Keratinocyte (primary cell): ENCODE measurements around the gene GNB1L. TPM values are rescaled to one million over a fixed set of nuclear protein-coding genes. Genes with fewer than 3 reads are reported as not detected.

Experiments used
- DNase-seq: peaks from one replicate; pipeline ENCODE4 v3.0.0-alpha.2; 2011; ENCODE audit warnings: low read depth, missing footprints, low spot score
- FAIRE-seq: peaks from 2 replicates; lab custom pipeline; 2011; peaks lifted over from hg19 to GRCh38; lab: Jason Lieb, UNC
- H2AFZ ChIP-seq: 2 replicates; pipeline ENCODE4 v1.6.0; 2012; ENCODE audit warnings: low read length, control low read depth, inconsistent platforms; ENCODE audit not compliant: control insufficient read depth
- H3K27ac ChIP-seq: 2 replicates; pipeline ENCODE4 v1.5.1; 2011; ENCODE audit warnings: low read length; ENCODE audit not compliant: control insufficient read depth, insufficient read depth
- H3K27me3 ChIP-seq: 3 replicates; pipeline ENCODE4 v1.6.0; 2011; ENCODE audit warnings: low read length; ENCODE audit not compliant: control insufficient read depth, insufficient read depth; ENCODE audit errors: extremely low read depth
- H3K36me3 ChIP-seq, 2 experiments: 2 replicates in 1 of 2; 3 replicates in 1 of 2; pipeline ENCODE4 v1.5.1; 2011; ENCODE audit warnings: low read length in 2 of 2, mild to moderate bottlenecking in 1 of 2; ENCODE audit not compliant: control insufficient read depth in 2 of 2, insufficient read depth in 2 of 2; ENCODE audit errors: extremely low read depth in 1 of 2
- H3K4me1 ChIP-seq: 3 replicates; pipeline ENCODE4 v1.5.1; 2011; ENCODE audit warnings: low read length; ENCODE audit not compliant: control insufficient read depth, insufficient read depth; ENCODE audit errors: extremely low read depth
- H3K4me2 ChIP-seq: 3 replicates; pipeline ENCODE4 v1.6.0; 2011; ENCODE audit warnings: low read depth, low read length; ENCODE audit not compliant: control insufficient read depth, insufficient read depth; ENCODE audit errors: extremely low read depth
- H3K4me3 ChIP-seq, 3 experiments: fragments of 200-600 bp in 1 of 3; sonication (generic) in 1 of 3; 2 replicates in 2 of 3; 3 replicates in 1 of 3; pipeline ENCODE4 v1.5.1; 2011 to 2016; ENCODE audit warnings: low read length in 3 of 3, mild to moderate bottlenecking in 3 of 3, control low read depth in 2 of 3, inconsistent platforms in 1 of 3, low read depth in 1 of 3, mixed read lengths in 1 of 3, mixed run types in 1 of 3, moderate library complexity in 1 of 3; ENCODE audit not compliant: control insufficient read depth in 2 of 3, insufficient read depth in 2 of 3; ENCODE audit errors: extremely low read depth in 1 of 3
- H3K79me2 ChIP-seq: 2 replicates; pipeline ENCODE4 v1.6.0; 2012; ENCODE audit warnings: low read length; ENCODE audit not compliant: control insufficient read depth, insufficient read depth
- H3K9ac ChIP-seq: 3 replicates; pipeline ENCODE4 v1.6.0; 2011; ENCODE audit warnings: low read length; ENCODE audit not compliant: control insufficient read depth, insufficient read depth; ENCODE audit errors: extremely low read depth
- H3K9me1 ChIP-seq: 3 replicates; pipeline ENCODE4 v1.6.0; 2011; ENCODE audit warnings: low read length; ENCODE audit not compliant: control insufficient read depth, insufficient read depth; ENCODE audit errors: extremely low read depth
- H3K9me3 ChIP-seq: 2 replicates; pipeline ENCODE4 v1.5.1; 2012; ENCODE audit warnings: low read depth, low read length; ENCODE audit not compliant: control insufficient read depth
- H4K20me1 ChIP-seq: 3 replicates; pipeline ENCODE4 v1.6.0; 2011; ENCODE audit warnings: low read length; ENCODE audit not compliant: control insufficient read depth, insufficient read depth; ENCODE audit errors: extremely low read depth
- EZH2 ChIP-seq: IDR thresholded peaks from one replicate; pipeline ENCODE4 v1.6.1; 2012; ENCODE audit warnings: inconsistent platforms, mild to moderate bottlenecking, low read length, moderate library complexity
- dilution Hi-C: fragments of 300-500 bp; cut with MboI; formaldehyde crosslinking; loops from one replicate; pipeline ENCODE4 v1.7.0; 2020; ENCODE audit warnings: low sequenced_read_pairs; ENCODE audit not compliant: extremely low pct_ligation_motif_present
- polyA plus RNA-seq, 5 experiments: library from polyadenylated mRNA; depleted of rRNA in 3 of 5; stranded (reverse) in 3 of 5; stranded (forward) in 1 of 5; unstranded in 1 of 5; fragments of >200 nt; gene quantifications; 1 replicate in 1 of 5; 2 replicates in 3 of 5; 3 replicates in 1 of 5; pipeline versions ENCODE4 v1.2.1 to v1.2.3, GENCODE V29; 2011 to 2012; ENCODE audit warnings: missing spikeins in 2 of 5, low read depth in 1 of 5, low replicate concordance in 1 of 5
- TF ChIP-seq, protein P1 (sequence below), 3 experiments: IDR thresholded peaks in 1 of 3; conservative IDR thresholded peaks in 1 of 3; optimal IDR thresholded peaks in 1 of 3; 2 replicates in 2 of 3; 3 replicates in 1 of 3; pipeline versions ENCODE3 to v1.5.1; 2011; ENCODE audit warnings: low read length in 3 of 3, mild to moderate bottlenecking in 3 of 3, moderate library complexity in 2 of 3, control low read depth in 1 of 3, inconsistent platforms in 1 of 3; ENCODE audit not compliant: insufficient read depth in 2 of 3; ENCODE audit errors: extremely low read depth in 1 of 3

The GNB1L gene
- polyA plus RNA-seq, 1 donor (not counting 4 experiments of a cell fraction or from before 2014, with no cell fraction given): 2.0 TPM

DNA sequence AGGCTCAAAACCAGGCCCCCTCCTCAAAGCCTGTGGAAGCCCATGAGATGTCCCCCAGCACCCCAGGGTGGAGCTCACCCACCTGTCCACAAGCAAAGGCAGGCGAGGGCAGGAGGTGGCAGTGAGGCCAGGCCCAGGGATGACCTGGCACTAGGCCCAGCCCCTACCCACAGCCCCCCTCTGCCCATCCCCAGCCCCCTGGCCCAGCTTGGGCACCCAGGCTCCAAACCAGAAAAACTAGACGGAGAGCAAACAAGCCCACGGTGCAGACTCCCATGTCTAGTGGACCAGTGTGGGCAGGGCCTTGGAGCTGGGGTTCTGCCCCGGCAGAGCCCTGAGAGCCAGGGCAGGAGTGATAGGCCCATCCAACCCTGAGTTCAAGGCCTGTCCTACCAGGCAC, 111.0 kb downstream of the GNB1L start:
- H2AFZ ChIP-seq: no peak overlapping the region
- DNase-seq (no peak), FAIRE-seq (no peak)
- H3K36me3 ChIP-seq: no peaks in the 10 kb centered on the region
- H3K9ac ChIP-seq: no peak overlapping the region
- H4K20me1 ChIP-seq: no peaks in the 10 kb centered on the region
- dilution Hi-C loops: no loop called here
- H3K79me2 ChIP-seq: no peaks in the 10 kb centered on the region
- no peak overlapping the region for H3K27ac ChIP-seq
- no peaks in the 10 kb centered on the region for H3K9me1 ChIP-seq
- H3K27me3 ChIP-seq: no peaks in the 10 kb centered on the region
- no peaks in the 10 kb centered on the region for H3K9me3 ChIP-seq
- H3K4me1 ChIP-seq: no peaks in the 10 kb centered on the region
- no peak overlapping the region for H3K4me3 ChIP-seq
- no peak overlapping the region for H3K4me2 ChIP-seq
- TF ChIP-seq, protein P1, sequence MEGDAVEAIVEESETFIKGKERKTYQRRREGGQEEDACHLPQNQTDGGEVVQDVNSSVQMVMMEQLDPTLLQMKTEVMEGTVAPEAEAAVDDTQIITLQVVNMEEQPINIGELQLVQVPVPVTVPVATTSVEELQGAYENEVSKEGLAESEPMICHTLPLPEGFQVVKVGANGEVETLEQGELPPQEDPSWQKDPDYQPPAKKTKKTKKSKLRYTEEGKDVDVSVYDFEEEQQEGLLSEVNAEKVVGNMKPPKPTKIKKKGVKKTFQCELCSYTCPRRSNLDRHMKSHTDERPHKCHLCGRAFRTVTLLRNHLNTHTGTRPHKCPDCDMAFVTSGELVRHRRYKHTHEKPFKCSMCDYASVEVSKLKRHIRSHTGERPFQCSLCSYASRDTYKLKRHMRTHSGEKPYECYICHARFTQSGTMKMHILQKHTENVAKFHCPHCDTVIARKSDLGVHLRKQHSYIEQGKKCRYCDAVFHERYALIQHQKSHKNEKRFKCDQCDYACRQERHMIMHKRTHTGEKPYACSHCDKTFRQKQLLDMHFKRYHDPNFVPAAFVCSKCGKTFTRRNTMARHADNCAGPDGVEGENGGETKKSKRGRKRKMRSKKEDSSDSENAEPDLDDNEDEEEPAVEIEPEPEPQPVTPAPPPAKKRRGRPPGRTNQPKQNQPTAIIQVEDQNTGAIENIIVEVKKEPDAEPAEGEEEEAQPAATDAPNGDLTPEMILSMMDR (optimal IDR thresholded peaks at IDR 0.05 in 1 of 3, IDR thresholded peaks at IDR 0.05 in 1 of 3, conservative IDR thresholded peaks at IDR 0.05 in 1 of 3; ENCODE audit: extremely low read depth in 1 of 3, insufficient read depth in 2 of 3, low read length in 3 of 3): no peak

DNA sequence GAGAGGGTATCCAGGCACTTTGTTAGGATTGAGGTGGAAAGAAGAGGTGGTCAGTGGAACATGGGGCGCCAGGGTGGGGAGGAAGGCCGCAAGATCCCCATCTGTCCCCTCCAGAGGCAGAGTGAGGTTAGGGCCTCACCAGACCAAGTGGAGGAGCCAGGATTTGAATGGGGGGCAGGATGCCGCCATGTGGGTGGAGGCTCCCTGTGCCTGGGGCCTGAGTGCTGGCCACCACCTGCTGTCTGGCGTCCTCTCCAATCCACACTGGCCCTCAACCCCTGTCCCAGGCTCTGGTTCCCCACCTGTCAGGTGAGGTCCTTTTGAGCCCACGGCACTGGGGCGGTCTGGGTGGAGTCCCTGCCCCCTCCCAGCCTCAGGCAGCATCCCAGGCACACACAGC, 111.6 kb downstream of the GNB1L start:
- Histone ChIP-seq H3K9me1 (no peaks in the 10 kb centered on the region), H4K20me1 (no peaks in the 10 kb centered on the region), H3K4me1 (no peaks in the 10 kb centered on the region), H3K79me2 (no peaks in the 10 kb centered on the region), H3K9ac (no peak overlapping the region), H3K9me3 (no peaks in the 10 kb centered on the region), H3K27ac (no peak overlapping the region), H2AFZ (no peak overlapping the region), H3K27me3 (no peaks in the 10 kb centered on the region), H3K4me3 (no peak overlapping the region), H3K36me3 (no peaks in the 10 kb centered on the region), H3K4me2 (no peak overlapping the region)
- dilution Hi-C loops: no loop called here
- TF ChIP-seq EZH2: no peak
- TF ChIP-seq, protein P1 (optimal IDR thresholded peaks at IDR 0.05 in 1 of 3, IDR thresholded peaks at IDR 0.05 in 1 of 3, conservative IDR thresholded peaks at IDR 0.05 in 1 of 3; ENCODE audit: extremely low read depth in 1 of 3, insufficient read depth in 2 of 3, low read length in 3 of 3): no peak
- DNase-seq: no peak
- FAIRE-seq: no peak
